ENCODE measurements around the gene CACNA1G.

CACNA1G gene

DNA sequence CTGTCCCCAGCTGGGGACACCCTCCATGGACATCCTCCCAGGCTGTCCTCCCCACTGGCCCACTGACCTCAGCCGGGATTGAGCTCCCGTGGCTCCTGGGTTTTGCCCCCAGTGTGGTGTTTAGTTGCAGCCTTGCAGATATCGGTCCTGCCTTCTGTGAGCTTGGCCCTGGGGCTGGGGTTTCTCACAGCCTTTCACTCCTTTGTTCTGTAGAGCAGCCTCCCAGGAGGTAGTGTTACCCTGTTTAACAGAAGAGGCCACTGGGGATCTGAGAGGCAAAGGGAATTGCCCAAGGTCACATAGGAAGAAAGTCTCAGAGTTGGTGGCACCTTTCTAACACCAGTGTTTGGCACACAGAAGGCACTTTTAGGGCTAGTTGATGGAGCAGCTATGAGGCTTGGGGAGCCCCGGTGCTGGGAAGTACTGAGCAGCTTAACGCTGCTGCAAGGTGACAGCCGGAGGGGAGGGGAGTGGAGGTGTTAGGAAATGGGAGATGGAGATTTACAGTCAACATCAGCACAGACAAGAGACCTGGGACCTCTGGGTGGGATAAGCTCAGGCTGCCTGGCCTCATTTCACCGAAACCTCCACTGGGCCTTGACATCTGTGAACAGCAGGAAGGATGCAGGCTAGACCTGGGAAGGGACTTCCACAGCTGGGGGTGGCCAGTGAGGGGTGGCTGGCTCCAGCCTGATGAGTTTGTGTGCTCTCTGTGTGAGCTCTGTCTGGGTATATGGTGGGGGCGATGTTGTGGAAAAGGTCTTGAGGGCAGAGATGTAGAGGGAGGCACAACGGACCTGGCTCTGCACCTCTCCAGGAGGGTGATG lies 26.1 kb downstream of the CACNA1G start:
- no peak for DNase-seq (ENCODE audit: low read depth, low spot score)

DNA sequence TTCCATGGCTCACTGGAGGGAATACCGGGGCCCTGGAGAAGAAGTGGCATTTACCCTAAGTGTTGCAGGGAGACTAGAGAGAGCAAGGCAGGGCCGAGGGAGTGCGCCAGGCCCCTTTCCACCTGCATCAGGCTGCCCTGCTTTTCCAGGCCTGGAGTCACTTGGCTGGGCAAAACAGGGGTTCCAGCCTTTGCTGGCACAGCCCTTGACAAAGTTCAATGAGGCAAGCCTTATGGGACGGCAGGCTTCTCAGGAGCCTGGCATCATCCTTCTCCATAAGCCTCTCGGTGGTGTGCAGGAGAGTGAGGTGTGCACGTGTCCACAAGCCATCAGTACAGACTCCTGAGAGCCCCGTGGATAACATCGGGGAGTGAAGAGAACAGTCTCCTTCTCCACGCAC lies 27.1 kb downstream of the CACNA1G start:
- DNase-seq (ENCODE audit: low read depth, low spot score) = no peak

DNA sequence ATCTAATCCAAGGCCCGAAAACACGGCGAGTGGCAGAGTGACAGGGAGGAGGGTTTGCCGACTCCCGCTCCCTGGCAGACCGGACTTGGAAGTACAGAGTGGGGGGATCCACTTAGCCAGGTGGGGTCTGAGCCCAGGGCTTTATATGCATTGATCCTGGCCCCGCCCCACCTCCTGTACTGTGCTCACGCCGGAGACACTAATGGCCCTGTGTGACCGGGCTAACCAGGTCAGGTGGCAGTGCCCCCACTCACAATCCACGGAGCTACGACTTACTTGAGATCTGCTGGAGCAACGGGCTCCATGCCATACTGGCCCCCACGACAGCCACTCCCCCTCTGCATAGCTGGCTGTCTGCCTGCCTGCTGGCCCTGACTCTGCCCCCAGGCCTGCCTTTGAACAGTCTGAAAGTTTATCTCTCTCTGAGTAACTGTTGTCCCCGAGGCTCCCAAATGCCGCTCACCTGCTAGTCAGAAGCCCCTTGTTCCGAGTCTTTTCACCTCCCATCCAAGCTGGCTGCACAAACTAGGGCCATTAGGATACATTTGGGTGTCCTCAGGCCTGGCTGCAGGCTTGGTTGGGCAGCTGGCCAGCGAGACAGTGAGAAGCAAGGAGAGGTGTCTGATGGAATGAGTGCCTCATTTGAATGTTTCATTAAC lies 28.0 kb downstream of the CACNA1G start:
- no peak for DNase-seq (ENCODE audit: low read depth, low spot score)

DNA sequence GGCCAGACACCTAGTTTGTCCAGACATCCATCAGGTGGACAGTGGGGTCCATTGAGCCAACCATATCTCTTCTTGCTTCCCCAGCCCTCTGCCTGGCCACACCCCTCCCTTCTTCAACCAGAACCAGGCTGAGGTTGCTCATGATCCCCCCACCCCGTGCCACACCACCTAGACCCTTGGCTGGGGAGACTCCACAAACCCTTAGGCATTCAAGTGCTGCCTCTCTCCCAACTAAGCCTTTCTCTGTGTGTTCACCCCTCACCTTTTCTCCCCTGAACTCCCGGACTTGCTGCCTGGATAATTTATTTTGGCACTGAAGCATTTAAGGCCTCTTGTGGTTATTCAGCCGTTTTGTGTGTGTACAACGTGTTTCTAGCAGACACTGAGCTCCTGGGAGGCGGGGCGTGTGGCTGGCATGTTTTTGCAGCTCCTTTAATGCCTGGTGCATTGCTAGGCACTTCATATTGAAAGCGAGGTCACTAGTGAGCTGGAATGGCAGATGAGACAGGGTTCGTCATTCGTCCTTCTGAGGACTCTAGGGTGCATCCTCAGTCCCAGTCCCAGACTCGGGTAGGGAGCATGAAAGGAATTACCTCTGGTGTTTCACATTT lies 28.7 kb downstream of the CACNA1G start:
- DNase-seq (ENCODE audit: low read depth, low spot score) = peak; percentile 7

DNA sequence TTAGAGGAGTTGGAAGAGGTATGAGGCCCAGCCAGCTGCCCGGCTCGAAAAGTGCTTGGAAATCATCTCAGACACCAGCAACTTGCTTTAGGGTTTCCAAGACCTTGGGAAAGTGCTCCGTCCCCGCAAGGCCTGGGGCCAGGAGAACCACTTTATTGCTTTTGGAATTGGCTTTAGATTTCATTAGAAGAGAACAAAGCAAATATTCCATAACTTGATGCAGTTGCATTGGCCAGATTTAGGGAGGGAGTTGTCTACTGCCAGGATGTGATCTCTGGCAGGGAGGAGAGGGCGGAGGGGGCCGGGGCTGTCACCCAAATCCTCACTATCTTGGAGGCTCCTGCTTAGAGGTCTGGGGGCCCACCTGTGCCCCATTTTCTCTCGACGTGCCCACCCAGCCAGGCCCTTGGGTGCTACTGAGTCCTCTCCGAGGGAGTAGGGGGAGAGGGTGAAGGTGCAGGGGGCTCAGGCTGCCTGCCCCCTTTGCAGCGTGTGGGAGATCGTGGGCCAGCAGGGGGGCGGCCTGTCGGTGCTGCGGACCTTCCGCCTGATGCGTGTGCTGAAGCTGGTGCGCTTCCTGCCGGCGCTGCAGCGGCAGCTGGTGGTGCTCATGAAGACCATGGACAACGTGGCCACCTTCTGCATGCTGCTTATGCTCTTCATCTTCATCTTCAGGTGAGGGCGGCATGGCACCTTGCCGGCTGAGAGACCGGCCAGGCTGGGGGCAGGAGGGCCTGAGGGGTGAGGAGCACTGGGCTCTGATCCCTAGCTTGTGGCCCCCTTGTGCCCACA lies 30.6 kb downstream of the CACNA1G start:
- DNase-seq (ENCODE audit: low read depth, low spot score) = no peak

DNA sequence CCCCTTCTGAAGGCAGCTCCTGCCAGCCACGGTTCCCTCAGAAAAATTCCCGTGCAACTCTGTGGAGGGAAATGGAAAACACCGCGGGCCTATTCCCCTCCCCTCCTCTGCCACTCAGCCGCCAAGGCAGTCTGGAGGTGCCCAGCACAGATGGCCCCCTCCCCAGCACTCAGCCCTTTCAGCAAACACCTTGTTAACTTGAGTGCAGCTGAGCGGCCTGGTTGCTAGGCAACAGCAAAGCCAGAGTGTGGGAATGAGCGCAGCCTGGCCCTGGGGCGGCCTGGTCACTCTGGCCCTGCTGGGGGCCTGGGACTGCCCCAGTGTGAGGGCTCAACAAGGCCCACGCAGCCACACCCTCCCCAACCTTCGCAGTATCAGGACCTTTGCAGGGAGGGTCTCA lies 32.8 kb downstream of the CACNA1G start:
- no peak for DNase-seq (ENCODE audit: low read depth, low spot score)

DNA sequence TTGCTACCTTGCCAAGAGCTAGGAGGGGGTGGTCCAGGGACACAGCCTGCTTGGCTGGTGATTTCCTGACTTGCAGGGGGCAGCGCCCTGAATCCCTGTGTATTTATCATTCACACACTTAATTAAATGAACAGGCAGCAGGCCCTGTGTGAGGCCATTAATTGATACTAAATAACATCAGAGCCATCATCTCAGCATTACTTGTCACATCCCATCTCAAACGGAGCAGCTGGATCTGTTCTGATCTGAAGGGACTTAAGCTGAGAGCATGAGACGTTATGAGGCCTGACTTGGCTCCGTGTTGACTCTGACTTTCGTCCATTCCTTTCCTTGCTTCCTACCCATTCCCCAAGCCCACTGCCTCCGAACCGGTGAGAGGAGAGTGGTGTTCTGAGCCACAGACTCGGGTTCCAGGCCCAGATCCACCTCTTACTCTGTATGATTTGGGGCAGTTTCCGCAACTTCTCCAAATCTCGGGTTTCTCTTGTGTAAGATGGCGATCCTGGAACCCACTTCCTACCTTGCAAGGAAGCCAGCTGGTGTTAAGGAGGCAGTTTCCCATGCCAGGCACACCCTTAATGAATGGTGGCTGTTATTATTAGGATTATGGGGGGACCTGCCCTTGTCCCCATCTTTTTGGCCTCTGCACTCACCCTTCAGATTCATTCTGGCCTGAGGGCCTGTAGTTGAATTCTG lies 33.8 kb downstream of the CACNA1G start:
- no peak for DNase-seq (ENCODE audit: low read depth, low spot score)

DNA sequence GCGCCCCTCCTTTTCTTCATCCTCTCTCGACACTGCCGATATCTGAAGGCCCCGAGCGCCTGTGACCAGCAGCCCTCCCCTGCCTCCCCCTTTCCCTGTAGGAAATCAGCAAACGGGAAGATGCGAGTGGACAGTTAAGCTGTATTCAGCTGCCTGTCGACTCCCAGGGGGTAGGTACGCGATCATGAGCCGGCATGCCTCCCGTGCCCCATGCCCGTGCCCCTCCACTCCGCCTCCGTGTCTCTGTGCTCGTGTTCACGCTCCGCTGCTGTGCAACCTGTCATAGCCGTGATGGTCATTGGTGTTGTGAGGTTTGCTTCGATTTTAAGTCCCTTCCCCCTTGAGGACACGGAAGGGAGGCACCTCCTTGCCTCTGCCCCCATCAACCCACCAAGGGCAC lies 34.4 kb downstream of the CACNA1G start:
- no peak for DNase-seq (ENCODE audit: low read depth, low spot score)

DNA sequence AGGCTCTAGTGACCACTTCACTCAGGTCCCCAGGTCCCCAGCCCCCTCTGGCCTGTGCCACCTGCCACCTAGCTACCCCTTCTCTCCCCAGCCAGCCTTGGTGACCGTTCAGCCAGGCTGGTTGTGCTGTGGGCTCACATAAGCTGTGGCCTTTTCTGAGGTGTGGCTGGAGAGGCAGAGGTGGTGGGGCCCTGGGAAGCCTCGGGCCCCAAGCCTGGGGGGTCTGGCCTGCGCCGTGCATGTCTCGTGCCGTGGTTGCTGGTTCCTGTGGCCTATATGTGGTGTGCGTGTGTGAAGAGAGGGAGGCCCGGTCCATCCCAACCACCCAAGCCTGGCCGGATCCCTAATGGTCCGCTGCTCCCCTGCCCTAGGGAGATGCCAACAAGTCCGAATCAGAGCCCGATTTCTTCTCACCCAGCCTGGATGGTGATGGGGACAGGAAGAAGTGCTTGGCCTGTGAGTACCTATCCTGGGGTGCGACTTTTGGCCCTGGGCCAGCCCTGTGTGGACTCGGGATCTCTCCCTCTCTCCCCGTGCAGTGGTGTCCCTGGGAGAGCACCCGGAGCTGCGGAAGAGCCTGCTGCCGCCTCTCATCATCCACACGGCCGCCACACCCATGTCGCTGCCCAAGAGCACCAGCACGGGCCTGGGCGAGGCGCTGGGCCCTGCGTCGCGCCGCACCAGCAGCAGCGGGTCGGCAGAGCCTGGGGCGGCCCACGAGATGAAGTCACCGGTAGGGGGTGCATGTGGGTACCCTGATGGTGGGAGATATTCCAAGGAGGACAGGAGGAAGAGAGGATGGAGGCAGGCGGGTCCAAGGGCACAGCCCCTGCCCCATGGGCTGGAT lies 35.9 kb downstream of the CACNA1G start:
- no peak for DNase-seq (ENCODE audit: low read depth, low spot score)

DNA sequence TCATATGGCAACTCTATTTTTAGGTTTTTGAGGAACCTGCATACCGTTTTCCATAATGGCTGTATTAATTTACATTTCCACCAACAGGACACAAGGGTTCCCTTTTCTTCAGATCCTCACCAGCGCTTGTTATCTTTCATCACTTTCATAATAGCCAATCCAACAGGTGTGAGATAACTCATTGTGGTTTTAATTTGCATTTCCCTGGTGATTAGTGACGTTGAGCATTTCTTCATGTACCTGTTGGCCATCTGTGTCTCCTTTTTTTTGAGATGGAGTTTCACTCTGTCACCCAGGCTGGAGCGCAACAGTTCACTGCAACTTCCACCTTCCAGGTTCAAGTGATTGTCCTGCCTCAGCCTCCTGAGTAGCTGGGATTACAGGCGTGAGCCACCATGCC lies 38.0 kb downstream of the CACNA1G start:
- DNase-seq (ENCODE audit: low read depth, low spot score) = no peak

DNA sequence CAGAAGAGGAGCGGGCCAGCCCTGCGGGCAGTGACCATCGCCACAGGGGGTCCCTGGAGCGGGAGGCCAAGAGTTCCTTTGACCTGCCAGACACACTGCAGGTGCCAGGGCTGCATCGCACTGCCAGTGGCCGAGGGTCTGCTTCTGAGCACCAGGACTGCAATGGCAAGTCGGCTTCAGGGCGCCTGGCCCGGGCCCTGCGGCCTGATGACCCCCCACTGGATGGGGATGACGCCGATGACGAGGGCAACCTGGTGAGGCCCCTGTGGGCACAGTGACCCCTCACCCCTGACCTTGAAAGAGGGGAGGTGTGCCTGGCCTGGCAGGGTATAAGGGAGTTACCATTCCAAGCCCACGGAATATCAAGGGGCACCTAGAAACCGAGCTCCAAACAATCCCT lies 39.1 kb downstream of the CACNA1G start:
- no peak for DNase-seq (ENCODE audit: low read depth, low spot score)

DNA sequence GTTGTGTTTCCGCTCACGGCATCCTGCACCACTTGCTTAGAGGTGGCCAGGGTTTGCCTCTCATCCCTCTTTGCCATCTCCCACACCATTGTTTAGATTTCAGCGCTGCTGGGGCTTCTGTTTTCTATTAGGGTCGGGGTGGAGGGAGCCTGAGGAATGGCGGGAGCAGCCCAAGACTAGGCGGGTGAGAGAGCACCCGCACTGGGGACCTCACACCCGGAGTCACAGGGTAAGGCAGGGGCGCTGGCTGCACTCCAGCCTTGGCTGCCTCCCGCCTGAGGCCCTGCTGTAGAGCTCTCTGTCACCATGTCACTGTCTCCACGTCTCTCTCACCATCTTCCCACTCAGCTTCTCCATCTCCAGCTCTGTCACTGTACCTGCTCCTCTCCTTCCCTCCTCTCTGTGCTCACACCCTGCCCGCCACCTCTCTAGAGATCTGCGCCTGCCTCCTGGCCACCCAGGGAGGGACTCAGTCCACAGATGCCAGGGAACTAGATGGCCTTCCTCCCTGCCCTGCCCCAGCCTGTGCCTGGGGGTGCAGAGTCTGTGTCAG lies 41.4 kb downstream of the CACNA1G start:
- DNase-seq (ENCODE audit: low read depth, low spot score) = no peak

DNA sequence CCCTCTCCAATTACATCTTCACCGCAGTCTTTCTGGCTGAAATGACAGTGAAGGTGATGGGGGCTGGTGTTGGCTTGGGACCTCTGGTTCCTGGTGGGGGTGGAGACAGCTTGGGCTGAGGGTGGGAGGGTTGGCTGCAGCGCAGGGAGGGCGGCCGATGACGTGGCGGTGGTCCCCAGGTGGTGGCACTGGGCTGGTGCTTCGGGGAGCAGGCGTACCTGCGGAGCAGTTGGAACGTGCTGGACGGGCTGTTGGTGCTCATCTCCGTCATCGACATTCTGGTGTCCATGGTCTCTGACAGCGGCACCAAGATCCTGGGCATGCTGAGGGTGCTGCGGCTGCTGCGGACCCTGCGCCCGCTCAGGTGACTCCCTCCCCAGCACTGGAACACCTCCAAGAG lies 42.3 kb downstream of the CACNA1G start:
- DNase-seq (ENCODE audit: low read depth, low spot score) = no peak

DNA sequence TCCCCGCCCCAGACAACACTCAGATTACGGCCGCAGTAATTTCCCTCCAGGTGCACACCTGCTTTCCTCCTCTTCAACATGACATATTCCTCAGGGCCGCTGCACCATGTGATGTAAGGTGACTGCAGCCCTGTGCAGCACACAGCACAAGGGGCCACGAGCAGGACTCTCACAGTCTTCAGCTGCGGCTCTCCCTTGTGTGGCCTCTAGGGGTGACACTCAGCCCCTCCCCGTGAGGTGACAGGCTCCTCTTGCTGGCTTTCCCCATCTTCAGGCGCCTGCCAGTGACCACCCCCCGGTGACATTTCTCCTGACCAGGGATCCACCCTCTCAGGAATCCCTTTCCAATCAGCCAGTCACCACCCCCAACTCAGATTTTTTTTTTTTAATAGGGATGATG lies 42.8 kb downstream of the CACNA1G start:
- DNase-seq (ENCODE audit: low read depth, low spot score) = no peak

DNA sequence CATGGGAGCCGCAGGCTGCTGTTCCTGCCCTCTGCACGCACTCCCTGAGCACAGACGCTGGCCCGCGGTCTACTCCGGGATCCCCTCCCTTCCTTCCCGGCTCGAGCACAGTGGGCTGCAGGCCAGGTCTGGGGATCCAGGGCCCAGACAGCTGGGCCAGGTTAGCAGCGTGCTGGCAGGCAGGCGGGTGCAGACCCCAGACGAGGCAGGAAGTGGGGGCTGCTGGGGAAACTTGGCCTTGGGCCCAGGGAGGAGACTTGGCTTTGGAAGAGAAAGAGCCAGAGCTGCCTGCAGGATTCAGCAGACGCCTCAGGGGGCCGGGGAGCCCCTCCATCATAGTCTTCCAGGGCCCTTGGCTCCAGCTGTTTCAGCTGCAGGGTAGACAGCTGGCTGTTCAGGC lies 44.0 kb downstream of the CACNA1G start:
- peak; percentile 3 for DNase-seq (ENCODE audit: low read depth, low spot score)

DNA sequence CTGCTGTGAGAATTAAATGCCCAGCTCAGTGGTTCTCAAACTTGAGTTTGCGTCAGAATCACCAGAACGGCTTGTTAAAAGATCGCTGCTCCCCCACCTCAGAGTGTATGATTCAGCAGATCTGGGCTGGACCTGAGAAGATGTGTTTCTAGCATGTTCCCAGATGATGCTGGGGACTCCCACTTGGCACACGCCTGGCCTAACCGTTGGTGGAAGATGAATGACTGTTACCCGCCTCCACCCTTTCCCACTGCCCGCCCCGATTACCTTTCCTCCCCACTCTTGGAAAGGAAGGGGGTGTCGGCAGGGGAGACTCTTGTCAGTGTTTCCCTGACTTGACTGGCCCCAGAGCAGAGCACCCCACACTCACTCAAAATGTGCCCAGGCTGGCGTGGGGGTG lies 44.9 kb downstream of the CACNA1G start:
- DNase-seq (ENCODE audit: low read depth, low spot score) = no peak

DNA sequence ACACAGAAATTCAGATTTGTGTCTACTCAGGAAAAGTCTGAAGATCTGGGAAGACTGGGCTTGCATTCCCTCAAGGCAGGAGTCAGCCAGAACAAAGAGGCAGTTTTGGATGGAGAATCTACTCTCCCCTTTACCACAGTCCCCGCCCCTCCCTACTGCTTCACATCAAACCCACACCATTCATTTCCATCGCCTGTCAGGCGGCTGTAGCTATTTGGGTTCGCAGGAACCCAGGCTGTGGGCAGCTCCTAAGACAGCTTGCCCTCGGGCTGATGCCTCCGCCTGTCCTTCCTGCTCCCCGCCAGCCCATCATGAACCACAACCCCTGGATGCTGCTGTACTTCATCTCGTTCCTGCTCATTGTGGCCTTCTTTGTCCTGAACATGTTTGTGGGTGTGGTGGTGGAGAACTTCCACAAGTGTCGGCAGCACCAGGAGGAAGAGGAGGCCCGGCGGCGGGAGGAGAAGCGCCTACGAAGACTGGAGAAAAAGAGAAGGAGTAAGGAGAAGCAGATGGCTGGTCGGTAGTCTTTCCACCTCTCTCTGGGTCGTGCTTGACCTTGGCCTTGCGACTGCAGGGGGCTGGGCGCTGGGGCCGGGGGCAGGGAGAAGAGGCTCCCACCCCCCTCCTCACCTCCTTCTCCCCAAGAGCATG lies 47.1 kb downstream of the CACNA1G start:
- DNase-seq (ENCODE audit: low read depth, low spot score) = no peak

DNA sequence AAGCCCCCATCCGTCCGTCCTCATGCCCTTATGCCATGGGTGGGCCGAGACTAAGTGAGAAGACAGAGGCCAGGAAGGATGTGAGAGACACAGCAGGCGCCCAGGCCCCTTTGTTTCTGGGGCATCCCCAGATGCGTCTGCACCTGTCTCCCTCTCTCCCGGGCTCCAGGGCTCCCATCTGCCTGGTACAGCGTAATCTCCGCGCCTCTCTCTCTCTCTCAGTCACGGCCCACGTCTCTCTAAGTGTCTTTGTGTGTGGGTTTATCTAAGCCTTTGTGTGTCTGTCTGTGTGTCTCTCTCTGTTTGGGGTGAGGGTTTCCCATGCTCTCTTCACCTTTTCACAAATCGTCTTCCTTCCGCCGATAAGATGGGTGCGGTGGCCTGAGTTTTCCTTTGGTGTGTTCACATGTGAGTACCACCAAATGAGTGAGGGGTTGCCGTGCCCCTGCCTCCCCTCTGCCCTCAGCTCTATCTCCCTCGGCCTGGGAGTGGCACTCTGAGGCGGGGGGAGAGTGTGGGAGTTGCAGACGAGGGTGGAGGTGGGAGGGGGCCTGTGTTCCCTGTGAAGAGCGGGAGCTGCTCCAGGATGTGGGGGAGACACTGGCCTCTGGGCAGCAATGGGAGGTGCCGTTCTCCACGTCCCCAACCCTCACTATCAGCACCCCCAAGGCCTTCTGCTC lies 48.3 kb downstream of the CACNA1G start:
- no peak for DNase-seq (ENCODE audit: low read depth, low spot score)

DNA sequence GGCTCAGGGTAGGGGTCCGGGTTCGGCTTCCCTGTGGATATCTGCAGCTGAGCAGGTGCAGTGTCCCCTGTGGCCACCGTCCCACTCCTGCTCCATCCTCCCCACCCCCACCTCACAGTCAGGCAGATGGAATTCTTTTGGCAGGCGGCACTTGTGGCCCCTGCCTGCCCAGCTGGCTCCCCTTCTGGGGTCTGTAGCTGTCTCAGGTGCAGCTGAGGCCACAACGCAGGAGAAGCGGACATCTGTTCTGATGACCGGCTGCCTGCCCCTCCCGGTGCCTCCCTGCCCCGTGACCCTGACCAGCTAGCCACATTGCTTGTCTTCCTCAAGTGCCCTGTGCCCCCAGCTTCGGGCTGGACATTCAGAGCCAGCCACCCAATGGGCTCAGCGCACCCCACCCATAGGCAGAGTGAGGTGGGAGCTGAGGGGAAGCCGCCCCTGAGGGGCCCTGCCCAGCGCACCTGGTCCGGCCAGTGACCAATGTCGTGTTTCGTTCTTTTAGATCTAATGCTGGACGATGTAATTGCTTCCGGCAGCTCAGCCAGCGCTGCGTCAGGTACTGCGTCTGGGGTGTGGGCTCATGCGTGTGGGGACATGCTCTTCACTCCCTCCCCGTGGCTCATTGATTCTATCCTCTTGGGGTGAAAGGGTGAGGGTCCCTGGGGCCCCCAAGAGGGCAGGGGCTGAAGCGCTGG lies 49.0 kb downstream of the CACNA1G start:
- DNase-seq (ENCODE audit: low read depth, low spot score) = no peak
